ENCODE data around the gene DNAJC5. TPM values are rescaled to one million over a fixed set of nuclear protein-coding genes. Genes with fewer than 3 reads are reported as not detected.
"Not testable (repeated sequence)": the region's sequence is repeated elsewhere in the genome, so short reads cannot be mapped to it uniquely, and the experiment has no call there.

Gene DNAJC5
- total RNA-seq, 4 donors from 2014 or later, result 58.7 to 89.5 (median 75.4) TPM

DNA sequence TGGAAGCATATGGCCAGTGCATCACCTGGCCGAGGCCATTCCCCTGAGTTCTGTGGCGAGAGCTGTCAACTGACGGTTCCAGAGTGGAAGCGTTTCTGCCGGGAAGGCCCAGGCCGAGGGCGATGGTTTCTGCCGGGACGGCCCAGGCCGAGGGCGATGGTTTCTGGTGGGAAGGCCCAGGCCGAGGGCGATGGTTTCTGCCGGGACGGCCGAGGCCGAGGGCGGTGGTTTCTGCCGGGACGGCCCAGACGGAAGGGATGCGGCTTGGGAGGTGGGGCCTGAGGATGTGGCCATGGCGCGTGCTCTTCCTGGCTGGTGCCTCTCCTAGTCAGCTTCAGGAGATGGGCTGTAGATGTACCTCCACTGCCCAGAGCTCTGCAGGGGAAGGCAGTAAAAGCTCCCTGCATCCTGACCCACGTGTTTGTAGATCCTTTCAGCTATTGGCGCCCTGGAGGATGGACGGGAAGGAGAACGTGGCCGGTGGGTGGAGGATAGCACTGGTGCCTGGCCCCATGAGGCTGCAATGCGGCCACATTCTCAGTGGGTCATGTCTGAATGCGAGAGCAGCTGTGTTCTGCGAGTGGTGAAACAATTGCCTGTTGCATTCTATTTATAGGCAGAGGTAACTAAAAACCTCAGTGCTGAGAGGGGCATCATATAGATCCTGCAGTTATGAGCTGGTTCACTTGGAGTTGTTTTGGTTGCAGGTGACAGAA is 17.0 kb upstream of the DNAJC5 start:
- TF ChIP-seq, protein P1, sequence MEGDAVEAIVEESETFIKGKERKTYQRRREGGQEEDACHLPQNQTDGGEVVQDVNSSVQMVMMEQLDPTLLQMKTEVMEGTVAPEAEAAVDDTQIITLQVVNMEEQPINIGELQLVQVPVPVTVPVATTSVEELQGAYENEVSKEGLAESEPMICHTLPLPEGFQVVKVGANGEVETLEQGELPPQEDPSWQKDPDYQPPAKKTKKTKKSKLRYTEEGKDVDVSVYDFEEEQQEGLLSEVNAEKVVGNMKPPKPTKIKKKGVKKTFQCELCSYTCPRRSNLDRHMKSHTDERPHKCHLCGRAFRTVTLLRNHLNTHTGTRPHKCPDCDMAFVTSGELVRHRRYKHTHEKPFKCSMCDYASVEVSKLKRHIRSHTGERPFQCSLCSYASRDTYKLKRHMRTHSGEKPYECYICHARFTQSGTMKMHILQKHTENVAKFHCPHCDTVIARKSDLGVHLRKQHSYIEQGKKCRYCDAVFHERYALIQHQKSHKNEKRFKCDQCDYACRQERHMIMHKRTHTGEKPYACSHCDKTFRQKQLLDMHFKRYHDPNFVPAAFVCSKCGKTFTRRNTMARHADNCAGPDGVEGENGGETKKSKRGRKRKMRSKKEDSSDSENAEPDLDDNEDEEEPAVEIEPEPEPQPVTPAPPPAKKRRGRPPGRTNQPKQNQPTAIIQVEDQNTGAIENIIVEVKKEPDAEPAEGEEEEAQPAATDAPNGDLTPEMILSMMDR (IDR thresholded peaks at IDR 0.05), result no peak
- no peak for TF ChIP-seq POLR2A (IDR thresholded peaks at IDR 0.05)
- intact Hi-C loops (cut with DNase I), result no loop called here

DNA sequence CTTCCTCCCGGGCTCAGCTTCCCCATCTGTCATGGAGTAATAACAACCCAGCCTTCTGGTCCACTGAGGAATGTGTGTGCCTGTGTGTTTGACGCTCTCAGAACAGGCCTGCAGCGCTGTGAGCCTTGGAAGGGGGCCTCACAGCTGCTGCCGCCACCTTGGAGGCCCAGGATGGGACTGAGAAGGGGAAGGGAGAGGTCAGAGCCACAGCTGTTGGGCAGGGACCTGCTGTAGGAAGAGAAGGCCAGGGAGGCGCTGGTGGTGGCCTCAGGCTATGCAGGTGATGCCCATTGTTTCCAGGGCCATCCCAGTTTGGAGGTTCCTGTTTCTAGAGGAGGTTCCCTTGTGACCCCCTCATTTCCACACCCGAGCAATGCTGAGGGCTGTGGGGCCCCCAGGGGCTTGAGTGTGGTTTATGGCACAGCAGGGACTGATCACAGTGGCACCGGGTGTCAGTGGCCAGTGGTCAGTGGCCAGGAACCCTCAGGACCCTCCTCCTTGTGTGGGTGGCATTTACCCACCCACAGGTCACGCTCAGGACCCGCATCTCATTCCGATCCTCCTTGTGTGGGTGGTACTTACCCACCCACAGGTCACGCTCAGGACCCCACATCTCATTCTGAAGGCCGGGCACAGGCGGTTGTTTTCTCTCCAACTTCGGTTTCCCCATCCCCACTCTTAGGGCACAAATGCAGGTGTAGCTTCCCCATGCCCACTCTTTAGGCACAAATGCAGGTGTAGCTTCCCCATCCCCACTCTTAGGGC is 15.8 kb upstream of the DNAJC5 start:
- WGBS, 2 donors, result 90 to 95% methylated on average over 8 to 13 of the region's 14 CpGs
- no peak for TF ChIP-seq POLR2A (IDR thresholded peaks at IDR 0.05)
- TF ChIP-seq, protein P1 (IDR thresholded peaks at IDR 0.05), result no peak
- Histone ChIP-seq H3K9me3 (no peaks in the 10 kb centered on the region), H3K4me1 (peaks cover 0 to 9% (median 0%) of the 10 kb centered on the region in 3 donors), H3K4me3 (no peak overlapping the region), H3K36me3 (peaks cover 38 to 94% (median 62%) of the 10 kb centered on the region in 3 donors), H3K27ac (no peak overlapping the region), H3K27me3 (no peaks in the 10 kb centered on the region)
- intact Hi-C loops (cut with DNase I), result no loop called here
- DNase-seq, result no peak

More for the DNA sequence above, 17.0 kb upstream of the DNAJC5 start:
- Histone ChIP-seq H3K4me1 (peaks cover 0 to 17% (median 7%) of the 10 kb centered on the region in 3 donors), H3K27me3 (no peaks in the 10 kb centered on the region), H3K27ac (no peak overlapping the region), H3K4me3 (no peak overlapping the region), H3K9me3 (no peaks in the 10 kb centered on the region), H3K36me3 (peaks cover 40 to 94% (median 60%) of the 10 kb centered on the region in 3 donors)
- no peak for DNase-seq
- WGBS, 2 donors, result 91 to 100% methylated on average over 11 to 18 of the region's 32 CpGs

DNA sequence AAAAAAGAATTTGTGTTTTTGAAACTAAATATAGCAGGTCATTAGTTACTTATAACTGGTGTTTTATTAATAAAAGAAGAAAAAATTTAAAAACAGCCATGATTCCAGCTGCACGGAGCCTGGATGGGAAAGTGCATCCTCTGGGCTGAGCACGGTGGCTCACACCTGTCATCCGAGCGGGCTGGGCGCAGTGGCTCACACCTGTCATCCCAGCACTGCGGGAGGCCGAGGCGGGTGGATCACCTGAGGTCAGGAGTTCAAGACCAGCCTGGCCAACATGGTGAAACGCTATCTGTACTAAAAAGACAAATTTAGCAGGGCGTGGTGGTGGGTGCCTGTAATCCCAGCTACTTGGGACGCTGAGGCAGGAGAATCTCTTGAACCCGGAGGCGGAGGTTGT is 14.0 kb upstream of the DNAJC5 start:
- WGBS, 2 donors, result 93 to 95% methylated on average over 11 to 12 of the region's 13 CpGs
- intact Hi-C loops (cut with DNase I), result not testable (repeated sequence)

DNA sequence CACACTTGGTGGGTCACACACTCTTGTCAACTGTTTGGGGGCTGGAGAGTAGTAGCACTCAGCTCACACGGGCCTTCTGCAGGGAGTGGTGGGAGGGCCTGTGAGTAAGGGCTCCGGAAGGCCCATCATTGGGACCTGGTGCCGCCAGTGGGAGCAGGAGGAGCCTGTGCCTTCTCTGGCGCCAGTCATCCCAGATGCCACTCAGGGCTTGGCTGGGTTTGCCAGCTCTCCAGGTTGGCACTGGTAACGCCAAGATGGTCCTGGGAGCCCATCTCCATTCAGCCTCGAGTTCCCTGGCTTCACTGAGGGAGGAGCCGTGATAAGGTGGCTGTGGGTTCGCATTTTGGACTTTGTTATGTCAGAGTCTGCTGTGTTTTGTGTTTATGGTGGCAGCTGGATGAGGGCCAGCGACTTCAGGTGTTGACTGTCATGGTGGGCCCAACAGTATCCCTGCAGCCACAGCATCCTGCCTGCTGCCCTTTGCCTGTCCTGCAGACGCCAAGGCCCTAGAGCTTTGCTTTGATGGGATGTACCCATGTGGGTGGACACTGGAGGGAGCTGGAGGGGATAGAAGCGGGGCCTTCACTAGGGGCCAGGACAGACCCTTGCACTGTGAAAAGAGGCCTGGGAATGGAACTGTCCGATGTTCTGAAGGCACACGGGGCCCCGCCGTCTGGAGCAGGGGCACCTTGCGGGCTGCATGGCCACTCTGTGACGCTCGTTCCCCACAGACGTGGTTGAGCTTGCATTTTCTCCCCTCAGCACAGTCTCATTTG is 13.3 kb upstream of the DNAJC5 start:
- 80 to 92% methylated on average over 3 to 9 of the region's 19 CpGs for WGBS, 2 donors
- H3K36me3 ChIP-seq, result peaks cover 25 to 94% (median 46%) of the 10 kb centered on the region in 3 donors
- TF ChIP-seq POLR2A (IDR thresholded peaks at IDR 0.05), result no peak
- TF ChIP-seq, protein P1 (IDR thresholded peaks at IDR 0.05), result no peak
- no peak overlapping the region for H3K4me3 ChIP-seq
- H3K27me3 ChIP-seq, result no peaks in the 10 kb centered on the region
- intact Hi-C loops (cut with DNase I), result no loop called here
- DNase-seq, result no peak
- H3K4me1 ChIP-seq, result peaks cover 7 to 31% (median 10%) of the 10 kb centered on the region in 3 donors
- no peak overlapping the region for H3K27ac ChIP-seq
- no peaks in the 10 kb centered on the region for H3K9me3 ChIP-seq

More for the DNA sequence above, 14.0 kb upstream of the DNAJC5 start:
- H3K27me3 ChIP-seq, H3K27ac ChIP-seq, DNase-seq, H3K4me3 ChIP-seq, H3K9me3 ChIP-seq: not testable (repeated sequence)
- H3K36me3 ChIP-seq, result peaks cover 30 to 94% (median 54%) of the 10 kb centered on the region in 3 donors
- H3K4me1 ChIP-seq, result peaks cover 6 to 28% (median 9%) of the 10 kb centered on the region in 3 donors
